IMR-90 (cell line): ENCODE results near the gene CDH13.

Source experiments
- CTCF ChIP-seq: conservative IDR thresholded peaks from 2 replicates; pipeline ENCODE4 v1.5.1; 2012; ENCODE audit warnings: mild to moderate bottlenecking, low read depth, low read length, improper control_type of control experiment
- MAZ ChIP-seq: IDR thresholded peaks from 2 replicates; pipeline ENCODE4 v1.6.1; 2012; ENCODE audit warnings: low read depth, mild to moderate bottlenecking, low read length, improper control_type of control experiment, moderate library complexity, borderline replicate concordance
- MXI1 ChIP-seq: IDR thresholded peaks from 2 replicates; pipeline ENCODE4 v1.6.1; 2012; ENCODE audit warnings: low read depth, mild to moderate bottlenecking, low read length, moderate library complexity, borderline replicate concordance
- NFE2L2 ChIP-seq: fragments of 150-350 bp; IDR thresholded peaks from 2 replicates; pipeline ENCODE4 v1.6.1; 2016; ENCODE audit warnings: low read depth, mild to moderate bottlenecking, low read length
- POLR2A ChIP-seq: IDR thresholded peaks from 2 replicates; pipeline ENCODE4 v1.6.1; 2012; ENCODE audit warnings: mild to moderate bottlenecking, low read depth, low read length
- RAD21 ChIP-seq: IDR thresholded peaks from 2 replicates; pipeline ENCODE4 v1.6.1; 2012; ENCODE audit warnings: low read length, improper control_type of control experiment
- SMC3 ChIP-seq: fragments of 150-350 bp; IDR thresholded peaks from 2 replicates; pipeline ENCODE4 v1.6.1; 2016; ENCODE audit warnings: low read depth, mild to moderate bottlenecking, antibody characterized with exemption, low read length, moderate library complexity
- TF ChIP-seq, protein P1 (sequence below): fragments of 150-350 bp; IDR thresholded peaks from 2 replicates; pipeline ENCODE4 v1.6.1; 2017; ENCODE audit warnings: mild to moderate bottlenecking, antibody characterized with exemption, low read length, low read depth

GRCh38 chr16:83051451-83051850 is 424.7 kb downstream of the CDH13 start:
- no peak for TF ChIP-seq CTCF
- no peak for TF ChIP-seq MXI1
- no peak for TF ChIP-seq POLR2A
- TF ChIP-seq RAD21 = no peak
- TF ChIP-seq SMC3 = no peak
- no peak for TF ChIP-seq MAZ
- TF ChIP-seq NFE2L2 = no peak
- TF ChIP-seq, protein P1, sequence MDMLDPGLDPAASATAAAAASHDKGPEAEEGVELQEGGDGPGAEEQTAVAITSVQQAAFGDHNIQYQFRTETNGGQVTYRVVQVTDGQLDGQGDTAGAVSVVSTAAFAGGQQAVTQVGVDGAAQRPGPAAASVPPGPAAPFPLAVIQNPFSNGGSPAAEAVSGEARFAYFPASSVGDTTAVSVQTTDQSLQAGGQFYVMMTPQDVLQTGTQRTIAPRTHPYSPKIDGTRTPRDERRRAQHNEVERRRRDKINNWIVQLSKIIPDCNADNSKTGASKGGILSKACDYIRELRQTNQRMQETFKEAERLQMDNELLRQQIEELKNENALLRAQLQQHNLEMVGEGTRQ = no peak
